NT2/D1 (cell line): Measurements from ENCODE around the gene EGFR.

ENCODE experiments used
- YY1 ChIP-seq: IDR thresholded peaks from 2 replicates; pipeline ENCODE4 v1.6.1; 2011; ENCODE audit not compliant: insufficient read length, insufficient read depth
- ZNF274 ChIP-seq: IDR thresholded peaks from 2 replicates; pipeline ENCODE4 v1.6.1; 2011; ENCODE audit warnings: mild to moderate bottlenecking, low read depth, low read length

GRCh38 chr7:55023841-55024505 is 5.2 kb downstream of the EGFR start:
- no peak for TF ChIP-seq YY1
- no peak for TF ChIP-seq ZNF274
